MM.1S (cell line): ENCODE data around the gene NMRAL1.

Experiments used
- DNase-seq: peaks from one replicate; pipeline ENCODE4 v3.0.0-alpha.2; 2015
- H2AFZ ChIP-seq: fragments of 300-600 bp; sonication (generic); 2 replicates; pipeline ENCODE4 v1.6.0; 2016; ENCODE audit warnings: antibody characterized with exemption, low read length
- H3F3A ChIP-seq: fragments of 300-600 bp; sonication (generic); 2 replicates; pipeline ENCODE4 v1.6.1; 2016; ENCODE audit warnings: mild to moderate bottlenecking, antibody characterized with exemption, low read length, moderate library complexity, mixed read lengths; ENCODE audit not compliant: insufficient read depth
- H3K27ac ChIP-seq: fragments of 300-600 bp; sonication (generic); 2 replicates; pipeline ENCODE4 v1.5.1; 2016; ENCODE audit warnings: mild to moderate bottlenecking, low read length
- H3K27me3 ChIP-seq: fragments of 300-600 bp; sonication (generic); replicated peaks from 2 replicates; pipeline ENCODE4 v1.6.0; 2016; ENCODE audit warnings: low read length; ENCODE audit not compliant: insufficient read depth
- H3K36me3 ChIP-seq: fragments of 300-600 bp; sonication (generic); replicated peaks from 2 replicates; pipeline ENCODE4 v1.6.1; 2016; ENCODE audit warnings: mild to moderate bottlenecking, low read length, mixed read lengths; ENCODE audit not compliant: insufficient read depth
- H3K4me1 ChIP-seq: fragments of 300-600 bp; sonication (generic); 2 replicates; pipeline ENCODE4 v1.6.1; 2016; ENCODE audit warnings: low read length, mixed read lengths
- H3K4me2 ChIP-seq: fragments of 300-600 bp; sonication (generic); 2 replicates; pipeline ENCODE4 v1.6.0; 2016; ENCODE audit warnings: low read depth, low read length
- H3K4me3 ChIP-seq: fragments of 300-600 bp; sonication (generic); 2 replicates; pipeline ENCODE4 v1.5.1; 2016; ENCODE audit warnings: low read length, mixed read lengths
- H3K79me2 ChIP-seq: fragments of 300-600 bp; sonication (generic); 2 replicates; pipeline ENCODE4 v1.6.1; 2016; ENCODE audit warnings: mixed run types, low read length, mixed read lengths
- H3K9ac ChIP-seq: fragments of 300-600 bp; sonication (generic); 2 replicates; pipeline ENCODE4 v1.6.1; 2016; ENCODE audit warnings: low read length, mixed read lengths
- H3K9me2 ChIP-seq: fragments of 300-600 bp; sonication (generic); replicated peaks from 2 replicates; pipeline ENCODE4 v1.6.1; 2016; ENCODE audit warnings: mild to moderate bottlenecking, low read length, mixed read lengths; ENCODE audit not compliant: insufficient read depth
- H3K9me3 ChIP-seq: fragments of 300-600 bp; sonication (generic); replicated peaks from 2 replicates; pipeline ENCODE4 v1.6.1; 2016; ENCODE audit warnings: mild to moderate bottlenecking, low read length, mixed read lengths; ENCODE audit not compliant: insufficient read depth
- H4K20me1 ChIP-seq: fragments of 300-600 bp; sonication (generic); 2 replicates; pipeline ENCODE4 v1.6.1; 2016; ENCODE audit warnings: mild to moderate bottlenecking, low read length, moderate library complexity, mixed read lengths; ENCODE audit not compliant: insufficient read depth
- EZH2 ChIP-seq: fragments of 300-600 bp; sonication (generic); optimal IDR thresholded peaks from 2 replicates; pipeline ENCODE3; 2017; ENCODE audit warnings: low read depth, mild to moderate bottlenecking, antibody characterized with exemption, low read length, mixed read lengths
- EZH2phosphoT487 ChIP-seq: fragments of 300-600 bp; sonication (generic); IDR thresholded peaks from 2 replicates; pipeline ENCODE4 v1.6.1; 2018; ENCODE audit warnings: antibody characterized with exemption, low read length
- TF ChIP-seq, protein P1 (sequence below): fragments of 300-600 bp; sonication (generic); IDR thresholded peaks from 2 replicates; pipeline ENCODE4 v1.5.1; 2016; ENCODE audit warnings: antibody characterized with exemption, low read length, mixed read lengths

The NMRAL1 gene

DNA sequence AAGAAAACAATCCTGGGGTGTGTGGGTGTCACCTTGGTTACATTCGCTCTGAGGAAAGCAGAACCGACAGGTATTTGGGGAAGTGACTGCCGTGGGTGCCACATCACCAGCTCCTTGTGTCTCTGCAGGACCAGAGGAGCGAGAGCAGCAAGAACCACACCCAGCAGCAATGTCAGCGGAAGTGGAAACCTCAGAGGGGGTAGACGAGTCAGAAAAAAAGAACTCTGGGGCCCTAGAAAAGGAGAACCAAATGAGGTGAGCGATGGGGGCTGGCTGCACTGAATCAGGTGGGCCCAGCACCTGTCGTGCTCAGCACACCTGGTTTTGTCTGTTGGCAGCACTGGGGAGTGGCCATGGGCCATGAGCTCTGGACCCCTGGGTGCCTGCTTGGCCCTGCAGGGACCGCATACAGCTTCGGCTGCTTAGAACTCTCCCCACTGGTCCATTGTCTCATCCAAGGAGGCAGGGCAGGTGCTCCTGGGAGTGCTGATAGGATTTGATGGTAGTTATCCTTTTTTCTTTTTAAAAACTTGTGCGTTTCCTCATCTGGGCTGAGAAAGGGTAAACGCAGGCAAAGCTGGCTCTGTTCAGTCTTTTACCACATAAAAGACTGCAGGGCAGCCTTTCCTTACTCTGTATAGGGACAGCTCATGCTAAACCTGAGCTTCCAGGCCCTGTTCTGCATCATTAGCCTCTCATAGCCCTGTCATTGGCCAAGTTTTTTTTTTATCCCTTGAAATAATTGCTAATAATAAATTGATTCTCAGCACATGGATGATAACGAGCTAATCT, 31.1 kb upstream of the NMRAL1 start:
- DNase-seq: peak; percentile 81
- Histone ChIP-seq H3K36me3 (0 out of 2 replicates have a peak, but pooled peaks cover 4% of the 10 kb centered on the region), H3K27me3 (no peaks in the 10 kb centered on the region), H3F3A (peaks cover 15% of the 10 kb centered on the region), H3K9me2 (no peaks in the 10 kb centered on the region), H3K9me3 (no peaks in the 10 kb centered on the region), H3K4me3 (peak overlapping the region; percentile 13), H3K4me1 (peaks cover 27% of the 10 kb centered on the region), H3K9ac (peak overlapping the region; percentile 49), H3K4me2 (peak overlapping the region; percentile 81), H3K27ac (peak overlapping the region; percentile 82), H2AFZ (peak overlapping the region; percentile 17; the same call in 1 of the 2 replicates), H4K20me1 (no peaks in the 10 kb centered on the region), H3K79me2 (peaks cover 48% of the 10 kb centered on the region)
- TF ChIP-seq, protein P1, sequence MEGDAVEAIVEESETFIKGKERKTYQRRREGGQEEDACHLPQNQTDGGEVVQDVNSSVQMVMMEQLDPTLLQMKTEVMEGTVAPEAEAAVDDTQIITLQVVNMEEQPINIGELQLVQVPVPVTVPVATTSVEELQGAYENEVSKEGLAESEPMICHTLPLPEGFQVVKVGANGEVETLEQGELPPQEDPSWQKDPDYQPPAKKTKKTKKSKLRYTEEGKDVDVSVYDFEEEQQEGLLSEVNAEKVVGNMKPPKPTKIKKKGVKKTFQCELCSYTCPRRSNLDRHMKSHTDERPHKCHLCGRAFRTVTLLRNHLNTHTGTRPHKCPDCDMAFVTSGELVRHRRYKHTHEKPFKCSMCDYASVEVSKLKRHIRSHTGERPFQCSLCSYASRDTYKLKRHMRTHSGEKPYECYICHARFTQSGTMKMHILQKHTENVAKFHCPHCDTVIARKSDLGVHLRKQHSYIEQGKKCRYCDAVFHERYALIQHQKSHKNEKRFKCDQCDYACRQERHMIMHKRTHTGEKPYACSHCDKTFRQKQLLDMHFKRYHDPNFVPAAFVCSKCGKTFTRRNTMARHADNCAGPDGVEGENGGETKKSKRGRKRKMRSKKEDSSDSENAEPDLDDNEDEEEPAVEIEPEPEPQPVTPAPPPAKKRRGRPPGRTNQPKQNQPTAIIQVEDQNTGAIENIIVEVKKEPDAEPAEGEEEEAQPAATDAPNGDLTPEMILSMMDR: no peak
- TF ChIP-seq EZH2phosphoT487: no peak
- TF ChIP-seq EZH2: no peak

DNA sequence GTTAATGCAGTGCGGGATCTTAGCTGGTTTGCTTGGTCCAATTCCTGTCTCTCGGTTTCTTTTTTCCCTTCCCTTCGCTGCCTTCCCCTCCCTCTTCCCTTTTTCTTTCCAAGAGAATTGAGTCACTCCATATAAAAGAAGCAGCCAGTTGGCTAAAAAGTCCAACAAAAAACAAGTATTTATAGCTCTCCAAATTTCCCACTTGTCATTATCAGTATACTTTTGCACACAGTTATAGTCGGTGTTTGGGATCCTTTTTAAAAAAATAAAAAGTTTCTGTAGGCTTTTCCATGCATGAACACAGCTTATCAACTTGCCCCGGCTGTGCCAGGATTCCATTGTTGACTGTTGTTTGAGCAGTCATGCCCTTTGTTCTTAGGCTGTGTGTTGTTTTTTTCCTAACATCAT, 26.6 kb upstream of the NMRAL1 start:
- no peak overlapping the region for H3K9ac ChIP-seq
- H3K4me2 ChIP-seq: no peak overlapping the region
- no peaks in the 10 kb centered on the region for H3K9me3 ChIP-seq
- H3K4me3 ChIP-seq: no peak overlapping the region
- no peak for TF ChIP-seq EZH2phosphoT487
- TF ChIP-seq EZH2: no peak
- TF ChIP-seq, protein P1: no peak
- peaks cover 12% of the 10 kb centered on the region for H3F3A ChIP-seq
- no peak overlapping the region for H2AFZ ChIP-seq
- H4K20me1 ChIP-seq: no peaks in the 10 kb centered on the region
- H3K27me3 ChIP-seq: no peaks in the 10 kb centered on the region
- peaks cover 59% of the 10 kb centered on the region for H3K79me2 ChIP-seq
- H3K9me2 ChIP-seq: no peaks in the 10 kb centered on the region
- H3K27ac ChIP-seq: no peak overlapping the region
- peaks cover 20% of the 10 kb centered on the region for H3K4me1 ChIP-seq
- H3K36me3 ChIP-seq: 0 out of 2 replicates have a peak, but pooled peaks cover 3% of the 10 kb centered on the region
- DNase-seq: no peak

DNA sequence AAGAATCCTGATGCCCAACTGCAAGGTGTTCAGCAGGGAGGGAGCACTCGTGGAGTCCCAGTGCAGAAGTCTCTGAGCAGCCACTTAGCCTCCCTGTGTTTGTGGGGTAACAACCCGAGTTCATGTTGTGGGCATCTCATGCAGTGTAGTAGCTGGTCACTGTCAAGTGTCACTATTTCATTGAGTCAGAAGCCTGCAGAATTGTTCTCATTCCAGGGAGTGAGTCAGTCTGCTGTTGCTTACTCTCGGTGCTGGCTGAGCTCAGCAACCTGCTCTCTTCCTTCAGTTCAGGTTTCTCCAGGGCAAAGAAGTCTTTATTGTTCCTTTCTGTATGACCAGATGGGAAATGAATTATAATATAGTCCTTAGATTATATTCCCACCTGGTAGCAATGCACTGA, 25.8 kb upstream of the NMRAL1 start:
- peaks cover 12% of the 10 kb centered on the region for H3K4me1 ChIP-seq
- no peak overlapping the region for H2AFZ ChIP-seq
- H3K36me3 ChIP-seq: 0 out of 2 replicates have a peak, but pooled peaks cover 3% of the 10 kb centered on the region
- peaks cover 4% of the 10 kb centered on the region for H3F3A ChIP-seq
- H3K4me2 ChIP-seq: no peak overlapping the region
- no peaks in the 10 kb centered on the region for H3K9me2 ChIP-seq
- H4K20me1 ChIP-seq: no peaks in the 10 kb centered on the region
- H3K27me3 ChIP-seq: no peaks in the 10 kb centered on the region
- H3K27ac ChIP-seq: no peak overlapping the region
- no peak overlapping the region for H3K9ac ChIP-seq
- no peak overlapping the region for H3K4me3 ChIP-seq
- TF ChIP-seq, protein P1: no peak
- TF ChIP-seq EZH2 (no peak), EZH2phosphoT487 (no peak)
- no peaks in the 10 kb centered on the region for H3K9me3 ChIP-seq
- H3K79me2 ChIP-seq: peaks cover 64% of the 10 kb centered on the region
- DNase-seq: no peak
